ENCODE results near the gene LGALS13. TPM values are rescaled to one million over a fixed set of nuclear protein-coding genes. Genes with fewer than 3 reads are reported as not detected.

The LGALS13 gene
- total and polyA plus RNA-seq, 2 donors from 2014 or later, result not detected

DNA sequence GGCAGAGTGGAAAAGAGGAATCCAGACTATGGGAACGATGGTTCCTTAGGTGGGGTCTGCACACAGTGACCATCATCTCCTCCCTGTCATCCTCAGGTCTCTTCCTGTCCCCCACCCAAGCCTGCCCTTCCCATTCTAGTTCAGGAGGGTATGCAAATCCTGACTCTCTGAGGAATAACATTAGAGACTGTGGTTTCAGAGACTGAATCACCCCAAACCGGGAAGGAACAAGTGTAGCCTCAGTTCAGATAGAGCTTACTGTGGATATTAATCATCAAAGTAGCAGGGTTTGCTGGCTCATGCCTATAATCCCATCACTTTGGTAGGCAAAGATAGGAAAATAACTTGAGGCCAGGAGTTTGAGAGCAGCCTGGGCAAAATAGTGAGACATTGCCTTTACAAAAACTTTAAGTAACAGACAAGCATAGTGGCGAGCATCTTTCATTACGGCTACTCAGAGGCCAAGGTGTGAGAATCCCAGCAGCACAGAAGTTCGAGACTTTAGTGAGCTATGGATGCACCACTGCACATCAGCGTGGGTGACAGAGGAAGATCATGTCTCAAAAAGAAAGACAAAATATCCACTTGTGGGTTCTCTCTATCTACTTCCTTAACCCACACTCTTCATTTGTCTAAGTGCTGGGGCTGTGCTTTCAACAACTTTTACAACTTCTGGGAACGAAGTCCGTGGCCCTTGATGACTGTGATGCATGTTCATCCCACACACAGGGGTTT, 19.3 kb upstream of the LGALS13 start:
- H3K27ac ChIP-seq (ENCODE audit: low read depth in 2 of 2, low read length in 2 of 2), result no peak overlapping the region
- intact Hi-C loops (cut with DNase I), result no loop called here
- TF ChIP-seq, protein P1, sequence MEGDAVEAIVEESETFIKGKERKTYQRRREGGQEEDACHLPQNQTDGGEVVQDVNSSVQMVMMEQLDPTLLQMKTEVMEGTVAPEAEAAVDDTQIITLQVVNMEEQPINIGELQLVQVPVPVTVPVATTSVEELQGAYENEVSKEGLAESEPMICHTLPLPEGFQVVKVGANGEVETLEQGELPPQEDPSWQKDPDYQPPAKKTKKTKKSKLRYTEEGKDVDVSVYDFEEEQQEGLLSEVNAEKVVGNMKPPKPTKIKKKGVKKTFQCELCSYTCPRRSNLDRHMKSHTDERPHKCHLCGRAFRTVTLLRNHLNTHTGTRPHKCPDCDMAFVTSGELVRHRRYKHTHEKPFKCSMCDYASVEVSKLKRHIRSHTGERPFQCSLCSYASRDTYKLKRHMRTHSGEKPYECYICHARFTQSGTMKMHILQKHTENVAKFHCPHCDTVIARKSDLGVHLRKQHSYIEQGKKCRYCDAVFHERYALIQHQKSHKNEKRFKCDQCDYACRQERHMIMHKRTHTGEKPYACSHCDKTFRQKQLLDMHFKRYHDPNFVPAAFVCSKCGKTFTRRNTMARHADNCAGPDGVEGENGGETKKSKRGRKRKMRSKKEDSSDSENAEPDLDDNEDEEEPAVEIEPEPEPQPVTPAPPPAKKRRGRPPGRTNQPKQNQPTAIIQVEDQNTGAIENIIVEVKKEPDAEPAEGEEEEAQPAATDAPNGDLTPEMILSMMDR (IDR thresholded peaks at IDR 0.05; ENCODE audit: borderline replicate concordance, extremely low read depth, insufficient read depth), result no peak
- no peaks in the 10 kb centered on the region for H3K4me1 ChIP-seq (ENCODE audit: control insufficient read depth in 2 of 3, insufficient read depth in 2 of 3, low read depth in 1 of 3, low read length in 3 of 3)
- no peak overlapping the region for H3K9ac ChIP-seq (ENCODE audit: low read length in 3 of 3)
- no peak for FAIRE-seq
- H3K9me3 ChIP-seq (ENCODE audit: control insufficient read depth in 2 of 3, insufficient read depth in 1 of 3, low read length in 3 of 3), result peaks cover 0 to 9% (median 2%) of the 10 kb centered on the region in 3 donors
- no peak for DNase-seq
- H3K27me3 ChIP-seq (ENCODE audit: control insufficient read depth, insufficient read depth, low read length), result no peaks in the 10 kb centered on the region
- H3K4me3 ChIP-seq (ENCODE audit: low read length in 3 of 3), result no peak overlapping the region
- H3K36me3 ChIP-seq (ENCODE audit: control insufficient read depth in 2 of 3, insufficient read depth in 3 of 3, low read length in 3 of 3), result no peaks in the 10 kb centered on the region

DNA sequence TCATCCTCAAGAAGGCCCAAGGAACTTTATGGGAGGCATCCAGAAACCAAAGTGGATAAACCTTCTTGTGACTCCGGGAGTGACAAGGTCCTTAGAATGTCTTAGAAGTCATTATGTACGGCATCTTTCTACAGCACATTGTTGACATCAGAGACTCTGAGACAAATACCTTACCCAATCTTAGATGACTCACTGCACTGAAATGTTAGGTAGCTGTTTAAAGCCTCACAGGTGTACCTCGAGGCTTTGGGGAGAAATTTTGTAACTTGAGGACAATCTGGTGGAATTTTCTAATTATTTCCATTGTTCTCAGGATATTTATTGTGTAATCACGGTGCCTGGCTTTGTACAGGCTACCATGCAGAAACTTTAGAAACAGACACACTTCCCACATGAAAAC, 14.8 kb upstream of the LGALS13 start:
- Histone ChIP-seq H3K36me3 (ENCODE audit: control insufficient read depth in 2 of 3, insufficient read depth in 3 of 3, low read length in 3 of 3) (no peaks in the 10 kb centered on the region), H3K9ac (ENCODE audit: low read length in 3 of 3) (no peak overlapping the region), H3K27ac (ENCODE audit: low read depth in 2 of 2, low read length in 2 of 2) (no peak overlapping the region), H3K27me3 (ENCODE audit: control insufficient read depth, insufficient read depth, low read length) (no peaks in the 10 kb centered on the region), H3K4me3 (ENCODE audit: low read length in 3 of 3) (no peak overlapping the region), H3K4me1 (ENCODE audit: control insufficient read depth in 2 of 3, insufficient read depth in 2 of 3, low read depth in 1 of 3, low read length in 3 of 3) (no peaks in the 10 kb centered on the region), H3K9me3 (ENCODE audit: control insufficient read depth in 2 of 3, insufficient read depth in 1 of 3, low read length in 3 of 3) (no peaks in the 10 kb centered on the region)
- intact Hi-C loops (cut with DNase I), result no loop called here
- FAIRE-seq (no peak), DNase-seq (no peak)
- TF ChIP-seq, protein P1 (IDR thresholded peaks at IDR 0.05; ENCODE audit: borderline replicate concordance, extremely low read depth, insufficient read depth), result no peak

DNA sequence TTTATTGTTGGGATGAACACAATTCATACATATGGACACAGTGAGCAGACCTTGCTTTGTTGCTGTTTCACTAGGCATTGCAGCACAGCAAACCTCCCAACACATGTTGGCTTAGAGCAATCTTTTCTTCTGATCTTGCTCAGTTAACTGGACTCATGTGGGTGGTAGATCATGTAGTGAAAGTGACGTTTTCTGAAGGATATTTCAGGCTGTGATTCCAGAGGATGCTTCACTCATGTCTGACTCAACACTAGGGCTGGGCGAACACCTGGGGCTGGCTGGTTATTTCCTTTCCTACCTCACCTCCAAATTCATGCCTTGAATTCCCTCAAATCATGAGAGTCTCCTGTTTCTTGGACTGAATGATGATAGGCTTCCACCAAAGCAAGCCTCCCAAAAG, 14.3 kb upstream of the LGALS13 start:
- TF ChIP-seq, protein P1 (IDR thresholded peaks at IDR 0.05; ENCODE audit: borderline replicate concordance, extremely low read depth, insufficient read depth), result no peak
- no peaks in the 10 kb centered on the region for H3K4me1 ChIP-seq (ENCODE audit: control insufficient read depth in 2 of 3, insufficient read depth in 2 of 3, low read depth in 1 of 3, low read length in 3 of 3)
- H3K4me3 ChIP-seq (ENCODE audit: low read length in 3 of 3), result no peak overlapping the region
- intact Hi-C loops (cut with DNase I), result no loop called here
- no peak overlapping the region for H3K27ac ChIP-seq (ENCODE audit: low read depth in 2 of 2, low read length in 2 of 2)
- no peak for DNase-seq
- FAIRE-seq, result no peak
- no peak overlapping the region for H3K9ac ChIP-seq (ENCODE audit: low read length in 3 of 3)
- no peaks in the 10 kb centered on the region for H3K36me3 ChIP-seq (ENCODE audit: control insufficient read depth in 2 of 3, insufficient read depth in 3 of 3, low read length in 3 of 3)
- H3K27me3 ChIP-seq (ENCODE audit: control insufficient read depth, insufficient read depth, low read length), result no peaks in the 10 kb centered on the region
- no peaks in the 10 kb centered on the region for H3K9me3 ChIP-seq (ENCODE audit: control insufficient read depth in 2 of 3, insufficient read depth in 1 of 3, low read length in 3 of 3)

Data from kidney (tissue), 14 donors.